RWPE2 (cell line): ENCODE results near the gene CXXC1.

Experiments used
- ATAC-seq: fragments of 200-7000 bp; cut with Tn5 transposase; 3 replicates; pipeline ENCODE4 v1.9.1; 2021; ENCODE audit warnings: low read depth
- DNase-seq: peaks from one replicate; pipeline ENCODE4 v3.0.0-alpha.2; 2020; ENCODE audit warnings: low spot score
- H3K27ac ChIP-seq: fragments of 450-650 bp; 2 replicates; pipeline ENCODE4 v1.5.1; 2017; ENCODE audit warnings: mild to moderate bottlenecking; ENCODE audit not compliant: poor library complexity, severe bottlenecking
- H3K27me3 ChIP-seq: fragments of 250-450 bp; sonication (Bioruptor Pico); 2 replicates; pipeline ENCODE4 v1.5.1; 2021; ENCODE audit warnings: mild to moderate bottlenecking, moderate library complexity; ENCODE audit not compliant: insufficient read depth, poor library complexity, severe bottlenecking
- H3K36me3 ChIP-seq: fragments of 250-450 bp; sonication (Bioruptor Pico); 2 replicates; pipeline ENCODE4 v1.5.1; 2020; ENCODE audit warnings: low read depth, mild to moderate bottlenecking, moderate library complexity
- H3K4me1 ChIP-seq: fragments of 250-450 bp; sonication (Bioruptor Pico); 2 replicates; pipeline ENCODE4 v1.5.1; 2021; ENCODE audit warnings: mild to moderate bottlenecking, moderate library complexity; ENCODE audit not compliant: insufficient read depth, poor library complexity, severe bottlenecking
- H3K4me3 ChIP-seq: fragments of 250-450 bp; sonication (Bioruptor Pico); 2 replicates; pipeline ENCODE4 v1.5.1; 2021; ENCODE audit warnings: mild to moderate bottlenecking, moderate library complexity; ENCODE audit not compliant: severe bottlenecking
- H3K9me3 ChIP-seq: fragments of 250-450 bp; sonication (Bioruptor Pico); 2 replicates; pipeline ENCODE4 v1.5.1; 2021; ENCODE audit warnings: mild to moderate bottlenecking, moderate library complexity; ENCODE audit not compliant: severe bottlenecking
- TF ChIP-seq, protein P1 (sequence below): fragments of 450-650 bp; IDR thresholded peaks from one replicate; pipeline ENCODE4 v1.5.1; 2017; ENCODE audit warnings: mild to moderate bottlenecking, moderate library complexity; ENCODE audit not compliant: poor library complexity, severe bottlenecking

Gene CXXC1

DNA sequence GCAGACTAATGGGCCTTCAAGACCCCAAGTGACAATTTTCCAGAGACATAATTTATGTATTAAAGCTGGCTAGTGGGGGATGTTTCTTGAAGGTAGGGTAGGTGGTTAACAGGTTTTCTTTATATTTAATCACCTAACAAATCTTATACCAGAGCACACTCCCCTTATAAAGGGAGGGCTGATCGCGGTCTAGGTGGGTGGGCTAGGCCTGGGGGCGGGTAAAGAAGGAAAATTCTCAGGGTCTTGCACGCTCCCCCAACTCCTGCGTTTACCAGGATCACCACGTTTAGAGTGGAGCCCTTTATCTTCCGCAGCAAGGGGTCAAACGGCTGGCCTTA, 19.9 kb upstream of the CXXC1 start:
- peak overlapping the region; percentile 28 for H3K4me3 ChIP-seq
- TF ChIP-seq, protein P1, sequence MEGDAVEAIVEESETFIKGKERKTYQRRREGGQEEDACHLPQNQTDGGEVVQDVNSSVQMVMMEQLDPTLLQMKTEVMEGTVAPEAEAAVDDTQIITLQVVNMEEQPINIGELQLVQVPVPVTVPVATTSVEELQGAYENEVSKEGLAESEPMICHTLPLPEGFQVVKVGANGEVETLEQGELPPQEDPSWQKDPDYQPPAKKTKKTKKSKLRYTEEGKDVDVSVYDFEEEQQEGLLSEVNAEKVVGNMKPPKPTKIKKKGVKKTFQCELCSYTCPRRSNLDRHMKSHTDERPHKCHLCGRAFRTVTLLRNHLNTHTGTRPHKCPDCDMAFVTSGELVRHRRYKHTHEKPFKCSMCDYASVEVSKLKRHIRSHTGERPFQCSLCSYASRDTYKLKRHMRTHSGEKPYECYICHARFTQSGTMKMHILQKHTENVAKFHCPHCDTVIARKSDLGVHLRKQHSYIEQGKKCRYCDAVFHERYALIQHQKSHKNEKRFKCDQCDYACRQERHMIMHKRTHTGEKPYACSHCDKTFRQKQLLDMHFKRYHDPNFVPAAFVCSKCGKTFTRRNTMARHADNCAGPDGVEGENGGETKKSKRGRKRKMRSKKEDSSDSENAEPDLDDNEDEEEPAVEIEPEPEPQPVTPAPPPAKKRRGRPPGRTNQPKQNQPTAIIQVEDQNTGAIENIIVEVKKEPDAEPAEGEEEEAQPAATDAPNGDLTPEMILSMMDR = no peak
- DNase-seq (no peak), ATAC-seq (no peak)
- H3K9me3 ChIP-seq = peaks cover 2% of the 10 kb centered on the region
- H3K36me3 ChIP-seq = no peaks in the 10 kb centered on the region
- H3K4me1 ChIP-seq = peaks cover 11% of the 10 kb centered on the region
- peak overlapping the region; percentile 66 for H3K27ac ChIP-seq
- H3K27me3 ChIP-seq = no peaks in the 10 kb centered on the region

DNA sequence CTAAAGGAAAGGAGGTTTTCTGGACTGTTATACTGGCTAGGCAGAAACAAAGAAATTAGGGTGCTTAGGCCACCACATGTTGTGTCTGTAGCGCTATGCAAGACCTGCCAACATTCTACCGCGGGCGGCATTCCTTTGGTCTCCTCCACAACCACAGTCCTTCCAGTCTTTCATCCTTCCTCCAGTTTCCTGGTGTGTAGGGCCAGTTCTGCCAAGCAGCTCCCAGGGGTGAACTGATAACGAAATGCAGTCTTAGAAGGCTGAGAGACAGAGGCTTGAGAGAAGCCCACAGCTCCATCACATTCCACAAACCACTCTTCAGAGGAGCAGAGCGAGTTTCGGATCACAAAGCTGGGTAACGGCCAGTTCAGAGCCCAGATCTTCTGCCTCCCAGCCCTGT, 19.5 kb upstream of the CXXC1 start:
- no peak for ATAC-seq
- peak overlapping the region; percentile 66 for H3K27ac ChIP-seq
- H3K27me3 ChIP-seq = no peaks in the 10 kb centered on the region
- TF ChIP-seq, protein P1 = no peak
- DNase-seq = no peak
- peaks cover 2% of the 10 kb centered on the region for H3K9me3 ChIP-seq
- H3K4me3 ChIP-seq = no peak overlapping the region
- no peaks in the 10 kb centered on the region for H3K36me3 ChIP-seq
- peaks cover 11% of the 10 kb centered on the region for H3K4me1 ChIP-seq

DNA sequence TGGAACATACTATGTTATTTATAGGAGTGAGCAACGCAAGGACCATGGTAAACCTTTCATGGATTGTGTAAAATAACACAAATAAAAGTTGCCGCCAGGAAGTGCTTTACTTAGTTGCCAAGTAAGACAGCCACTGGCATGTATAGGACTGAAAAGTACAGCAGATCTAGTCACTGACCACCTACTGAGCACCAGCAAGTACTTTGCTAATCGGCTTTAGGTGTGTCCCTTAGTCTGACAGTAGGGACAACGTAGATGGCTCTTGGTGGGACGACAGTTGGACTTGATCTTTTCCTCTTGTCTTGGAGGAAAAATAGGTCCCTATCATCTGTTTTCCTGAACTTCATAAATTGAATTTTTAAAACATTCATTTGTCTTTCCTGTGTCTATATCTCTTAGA, 13.6 kb upstream of the CXXC1 start:
- DNase-seq = no peak
- H3K4me1 ChIP-seq = peaks cover 2% of the 10 kb centered on the region
- peaks cover 2% of the 10 kb centered on the region for H3K9me3 ChIP-seq
- H3K36me3 ChIP-seq = no peaks in the 10 kb centered on the region
- no peak for ATAC-seq
- H3K27me3 ChIP-seq = no peaks in the 10 kb centered on the region
- TF ChIP-seq, protein P1 = no peak
- no peak overlapping the region for H3K27ac ChIP-seq
- no peak overlapping the region for H3K4me3 ChIP-seq

DNA sequence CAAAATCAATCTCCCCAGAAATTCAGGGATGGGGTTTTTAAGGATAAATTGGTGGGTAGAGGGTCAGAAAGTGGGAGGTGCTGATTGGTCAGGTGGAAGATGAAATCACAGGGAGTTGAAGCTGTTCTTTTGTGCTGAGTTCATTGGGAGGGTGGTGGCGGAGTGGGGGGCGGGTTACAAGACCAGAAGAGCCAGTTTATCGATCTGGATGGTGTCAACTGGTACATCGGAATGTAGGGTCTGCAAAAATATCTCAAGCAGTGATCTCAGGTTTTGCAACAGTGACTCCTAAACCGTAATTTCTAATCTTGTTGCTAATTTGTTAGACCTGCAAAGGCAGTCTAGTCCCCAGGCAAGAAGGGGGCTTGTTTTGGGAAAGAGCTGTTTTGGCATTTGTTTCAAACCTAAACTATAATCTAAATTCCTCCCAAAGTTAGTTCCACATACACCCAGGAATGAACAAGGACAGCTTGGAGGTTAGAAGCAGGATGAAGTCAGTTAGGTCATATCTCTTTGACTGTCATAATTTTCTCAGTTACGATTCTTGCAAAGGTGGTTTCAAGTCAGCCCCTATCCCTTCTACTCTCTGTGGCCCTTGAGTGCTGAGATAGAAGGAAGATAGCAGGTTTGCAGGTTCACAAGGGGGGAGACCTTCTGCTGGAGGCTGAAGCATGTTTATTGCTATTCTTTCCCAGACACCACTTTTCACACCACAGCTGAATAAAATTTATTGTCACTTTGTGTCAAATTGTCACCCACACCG, 12.3 kb upstream of the CXXC1 start:
- H3K4me3 ChIP-seq = no peak overlapping the region
- H3K27me3 ChIP-seq = no peaks in the 10 kb centered on the region
- TF ChIP-seq, protein P1 = no peak
- H3K27ac ChIP-seq = no peak overlapping the region
- ATAC-seq (no peak), DNase-seq (no peak)
- H3K9me3 ChIP-seq = no peaks in the 10 kb centered on the region
- H3K36me3 ChIP-seq = no peaks in the 10 kb centered on the region
- peaks cover 2% of the 10 kb centered on the region for H3K4me1 ChIP-seq
